HG03139 (cell line): Measurements from ENCODE around the gene SGF29.
"Not testable (repeated sequence)": the region's sequence is repeated elsewhere in the genome, so short reads cannot be mapped to it uniquely, and the experiment has no call there.

Experiments
- ATAC-seq: cut with Tn5 transposase; IDR thresholded peaks from one replicate; pipeline ENCODE4 v1.9.1; 2021; ENCODE audit not compliant: unreplicated experiment

SGF29 gene

DNA sequence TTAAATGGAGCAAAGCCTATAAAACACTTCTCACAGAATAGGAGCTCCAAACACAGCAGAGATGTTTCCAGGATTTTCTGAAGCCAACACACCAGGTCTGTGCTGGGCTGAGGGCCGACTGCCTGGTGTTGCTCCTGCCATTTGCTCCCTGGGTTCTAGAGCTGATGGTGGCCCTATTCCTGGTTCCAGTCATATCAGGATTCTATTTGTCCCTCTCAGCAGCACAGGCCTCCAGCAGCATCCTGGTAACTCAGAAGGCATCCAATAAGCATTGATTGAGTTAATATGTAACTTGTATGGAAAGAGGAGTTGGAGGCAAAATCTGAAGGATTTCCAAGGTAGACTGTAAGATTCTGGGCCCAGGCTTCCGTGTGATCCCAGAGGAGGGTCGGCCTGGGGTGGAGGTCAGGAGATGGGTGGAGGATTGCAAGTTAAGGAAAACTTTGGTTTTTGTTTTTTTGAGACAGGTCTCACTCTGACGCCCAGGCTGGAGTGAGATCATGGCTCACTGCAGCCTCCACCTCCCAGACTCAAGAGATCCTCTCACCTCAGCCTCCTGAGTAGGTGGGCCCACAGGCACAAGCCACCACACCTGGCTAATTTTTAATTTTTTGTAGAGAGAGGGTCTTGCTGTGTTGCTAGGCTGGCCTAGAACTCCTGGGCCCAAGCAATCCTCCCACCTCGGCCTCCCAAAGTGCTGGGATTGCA is 20.6 kb upstream of the SGF29 start:
- ATAC-seq, result no peak

DNA sequence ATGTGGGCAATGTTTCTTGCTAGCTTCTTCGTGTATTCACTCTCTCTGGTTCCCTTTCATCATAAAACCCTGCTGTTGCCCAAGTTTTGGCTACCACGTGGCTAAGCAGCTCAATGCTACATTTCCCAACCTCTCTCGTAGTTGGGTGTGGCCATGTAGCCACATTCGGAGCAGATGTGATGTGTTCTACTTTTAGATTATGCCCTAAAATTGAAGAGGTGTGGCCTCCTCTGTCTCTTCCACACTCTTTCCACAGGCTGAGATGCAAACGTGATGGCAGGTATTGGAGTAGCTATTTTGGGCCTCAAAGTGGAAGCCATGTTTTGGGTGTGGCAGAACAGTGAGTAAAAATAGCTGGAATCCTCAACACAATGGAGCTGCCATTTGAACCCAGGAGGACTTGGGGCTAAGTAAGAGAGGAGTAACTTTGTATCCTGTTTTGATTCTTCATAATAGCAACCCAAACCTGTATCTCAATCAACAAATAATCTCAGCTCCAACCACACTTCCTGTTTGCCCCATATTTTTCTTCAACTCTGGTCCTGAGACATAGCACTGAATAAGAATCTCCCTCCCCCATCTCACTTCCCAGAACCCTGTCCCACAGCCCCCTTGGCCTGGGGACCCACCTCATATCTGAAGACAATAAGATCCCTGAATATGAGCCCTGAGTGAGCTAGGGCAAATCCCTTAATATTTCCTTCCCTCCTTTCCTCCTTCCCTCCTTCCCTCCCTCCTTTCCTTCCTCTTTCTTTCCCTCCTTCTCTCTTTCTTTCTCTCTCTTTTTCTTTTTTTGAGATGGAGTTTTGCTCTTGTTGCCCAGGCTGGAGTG is 19.0 kb upstream of the SGF29 start:
- no peak for ATAC-seq

DNA sequence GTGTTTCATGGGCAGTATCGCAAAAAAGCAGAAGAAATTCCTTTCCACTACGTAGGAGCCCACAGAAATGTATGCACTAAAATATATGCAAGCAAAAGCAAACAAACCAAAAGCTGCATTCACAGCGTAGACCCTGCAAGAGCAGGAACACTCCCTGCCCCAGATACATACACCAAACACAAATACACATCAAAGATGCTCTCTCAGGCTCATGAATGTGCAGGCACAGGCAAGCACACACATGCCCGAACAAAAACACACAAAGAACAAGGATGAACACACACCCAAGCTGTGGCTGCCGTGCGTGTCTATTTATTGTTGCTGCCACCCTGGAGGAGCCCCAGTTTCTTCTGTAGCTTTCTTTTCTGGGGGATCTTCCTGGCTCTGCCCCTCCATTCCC is 16.6 kb upstream of the SGF29 start:
- ATAC-seq, result no peak

DNA sequence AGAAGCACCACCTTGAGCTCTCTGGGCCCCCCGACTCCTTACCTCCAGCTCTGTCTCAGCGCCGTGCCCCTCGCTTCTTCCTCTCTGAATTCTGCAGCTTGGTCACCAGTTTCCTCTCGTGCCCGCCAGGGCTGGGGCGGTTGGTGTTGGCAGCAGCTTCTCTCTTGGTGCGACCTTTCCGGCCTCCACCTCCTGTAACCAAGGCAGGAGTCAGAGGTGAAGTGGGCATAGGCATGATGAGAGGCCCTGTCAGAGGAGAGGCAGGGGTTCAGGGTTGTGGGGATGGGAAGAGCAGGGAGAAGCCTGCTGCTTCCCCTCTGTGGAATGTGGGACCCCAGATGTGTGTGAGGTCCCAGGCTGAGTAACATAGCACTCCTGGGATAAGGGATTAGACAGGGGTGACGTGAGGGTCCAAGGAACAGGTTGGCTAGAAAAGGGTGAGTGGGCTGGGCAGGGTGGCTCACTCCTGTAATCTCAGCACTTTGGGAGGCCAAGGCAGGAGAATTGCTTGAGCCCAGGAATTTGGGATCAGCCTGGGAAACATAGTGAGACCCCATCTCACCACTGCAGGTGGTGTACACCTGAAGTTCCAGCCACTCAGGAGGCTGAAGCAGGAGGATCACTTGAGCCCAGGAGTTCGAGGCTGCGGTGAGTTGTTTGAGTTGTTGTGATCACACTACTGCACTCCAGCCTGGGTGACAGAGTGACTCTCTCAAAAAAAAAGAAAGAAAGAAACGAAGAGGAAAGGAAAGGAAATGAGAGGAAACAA is 15.6 kb upstream of the SGF29 start:
- no peak for ATAC-seq

DNA sequence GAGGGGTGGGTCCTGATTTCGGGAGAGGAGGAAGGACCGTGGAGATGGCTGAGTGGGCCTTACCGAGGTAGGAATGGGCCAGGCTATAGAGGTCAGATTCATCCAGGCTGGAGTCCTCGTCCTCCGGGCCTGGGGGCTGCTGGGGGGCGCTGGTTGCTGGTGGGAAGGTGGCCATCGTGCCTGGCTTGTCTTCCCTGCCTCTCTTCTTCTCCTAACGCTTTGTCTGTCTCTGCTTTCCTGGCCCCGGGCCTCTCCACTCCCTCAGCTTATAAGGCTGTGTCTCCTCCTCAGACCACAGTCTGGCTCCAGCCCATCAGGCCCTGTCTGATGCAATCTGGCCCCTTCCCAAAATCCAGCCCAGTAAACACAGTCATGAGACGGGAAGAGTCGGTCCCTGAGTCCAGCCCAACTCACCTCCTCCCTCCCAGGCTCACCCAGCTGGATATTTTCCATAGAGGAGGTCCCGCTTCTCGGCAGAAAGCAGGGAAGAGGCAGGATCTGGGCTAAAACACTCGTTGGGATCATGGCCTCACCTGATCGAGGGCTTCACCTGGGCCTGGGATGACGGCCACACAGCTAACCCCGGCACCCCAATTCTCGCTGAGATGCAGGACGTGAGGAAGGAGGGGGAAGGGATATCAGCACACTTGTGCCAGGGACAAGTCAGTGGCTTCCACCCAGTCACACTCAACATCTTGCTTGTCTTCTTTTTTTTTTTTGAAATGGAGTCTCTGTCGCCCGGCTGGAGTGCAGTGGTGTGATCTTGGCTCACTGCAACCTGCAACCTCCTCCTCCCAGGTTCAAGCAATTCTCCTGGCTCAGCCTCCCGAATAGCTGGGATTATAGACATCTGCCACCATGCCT is 14.8 kb upstream of the SGF29 start, which contains the start of gene NUPR1:
TSS of gene NUPR1 (minus strand) at position 242 of the 864 bp plus-strand sequence. CDS start at position 175, 67 bp downstream.
- no peak for ATAC-seq

DNA sequence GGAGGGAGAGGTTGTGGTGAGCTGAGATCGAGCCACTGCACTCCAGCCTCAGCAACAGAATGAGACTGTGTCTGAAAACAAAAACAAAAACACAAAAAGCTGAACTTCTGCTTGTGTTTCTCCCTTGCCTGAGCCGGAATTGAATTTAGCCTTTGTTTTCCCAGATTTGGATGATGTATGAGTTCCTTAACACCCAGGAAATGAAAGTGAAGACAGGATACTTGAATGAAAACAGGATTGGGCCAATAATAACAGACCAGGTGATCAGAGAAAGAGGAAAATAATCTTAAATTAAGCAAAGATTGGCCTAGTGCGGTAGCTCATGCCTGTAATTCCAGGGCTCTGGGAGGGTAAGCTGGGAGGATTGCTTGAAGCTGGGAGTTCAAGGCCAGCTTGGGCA is 13.4 kb upstream of the SGF29 start:
- no peak for ATAC-seq

DNA sequence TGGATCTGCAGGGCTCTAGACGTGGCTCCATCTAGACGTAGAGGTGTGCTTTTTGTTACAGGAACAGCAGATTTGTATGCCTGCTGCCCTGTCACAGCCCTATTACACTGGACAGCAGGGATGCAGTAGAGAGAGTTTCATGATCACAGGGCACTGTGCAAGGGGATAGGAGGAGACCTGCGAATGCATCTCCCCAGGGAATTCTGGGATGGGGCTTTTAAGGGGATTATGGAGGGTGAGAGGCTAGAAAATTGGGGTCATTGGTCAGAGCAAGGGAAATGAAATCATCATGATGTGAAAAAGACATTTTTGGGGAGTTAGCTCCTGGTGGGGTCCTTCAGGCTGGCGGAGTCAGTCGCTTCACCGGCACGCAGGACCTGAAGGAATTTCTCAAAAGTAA is 11.1 kb upstream of the SGF29 start:
- ATAC-seq, result no peak

DNA sequence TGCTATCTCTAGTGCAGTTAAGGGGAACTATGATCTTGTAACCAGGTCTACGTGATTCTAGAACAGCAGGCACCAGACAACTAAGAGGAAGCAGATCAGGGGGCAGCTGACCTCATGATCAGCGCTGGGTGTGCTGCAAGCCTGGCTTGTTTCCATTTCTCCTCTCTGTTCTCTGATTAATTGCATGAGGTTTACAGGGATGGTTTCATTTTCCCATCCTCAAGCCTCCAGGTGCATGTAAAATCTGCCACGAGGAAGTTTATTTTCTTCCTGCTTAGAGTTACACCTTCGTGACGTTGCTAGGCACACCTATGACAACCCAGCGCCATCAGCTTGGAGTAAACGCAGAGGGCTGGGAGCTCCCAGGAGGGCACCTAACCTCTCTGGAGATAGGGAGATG is 10.6 kb upstream of the SGF29 start:
- ATAC-seq, result no peak

DNA sequence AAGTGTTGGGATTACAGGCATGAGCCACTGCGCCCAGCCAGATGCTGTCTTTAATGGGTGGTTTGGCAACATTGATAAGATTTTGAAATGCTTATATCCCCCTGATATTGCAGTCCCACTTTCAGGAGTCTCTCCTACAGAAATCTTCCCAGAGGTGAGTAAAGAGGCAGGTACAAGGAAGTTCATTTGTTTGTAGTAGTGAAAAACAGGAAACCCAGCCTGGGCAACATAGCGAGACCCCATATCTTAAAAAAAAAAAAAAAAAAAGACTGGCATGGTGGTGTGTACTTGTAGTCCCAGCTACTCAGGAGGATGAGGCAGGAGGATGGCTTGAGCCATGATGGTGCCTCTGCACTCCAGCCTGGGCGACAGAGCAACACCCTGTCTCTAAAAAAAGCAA is 8.7 kb upstream of the SGF29 start:
- no peak for ATAC-seq

DNA sequence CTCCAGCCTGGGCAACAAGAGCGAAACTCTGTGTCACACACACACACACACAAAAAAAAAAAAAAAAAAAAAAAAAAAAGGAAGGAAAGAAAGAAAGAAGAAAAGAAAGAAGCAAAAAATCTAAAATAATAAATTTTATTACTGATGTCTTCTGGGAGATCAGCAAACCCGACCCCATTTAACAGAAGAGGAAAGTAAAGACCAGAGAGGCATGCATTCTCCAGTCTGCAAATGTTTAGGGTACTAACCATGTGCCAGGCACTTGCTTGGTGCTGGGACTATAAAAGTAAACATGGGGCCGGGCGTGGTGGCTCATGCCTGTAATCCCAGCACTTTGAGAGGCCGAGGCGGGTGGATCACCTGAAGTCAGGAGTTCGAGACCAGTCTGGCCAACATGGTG is 7.8 kb upstream of the SGF29 start:
- not testable (repeated sequence) for ATAC-seq

DNA sequence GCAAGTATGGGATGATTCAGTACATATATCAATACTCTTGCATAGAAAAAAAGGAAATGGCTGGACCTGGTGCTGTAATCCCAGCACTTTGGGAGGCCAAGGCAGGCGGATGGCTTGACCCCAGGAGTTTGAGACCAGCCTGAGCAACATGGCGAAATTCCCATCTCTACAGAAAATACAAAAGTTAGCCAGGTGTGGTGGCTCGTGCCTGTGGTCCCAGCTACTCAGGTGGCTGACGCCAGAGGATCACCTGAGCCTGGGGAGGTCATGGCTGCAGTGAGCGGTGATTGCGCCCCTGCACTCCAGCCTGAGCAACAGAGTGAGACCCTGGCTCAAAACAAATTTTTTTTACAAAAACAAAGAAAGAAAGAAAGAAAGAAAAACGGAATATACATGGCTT is 7.1 kb upstream of the SGF29 start:
- ATAC-seq, result no peak

DNA sequence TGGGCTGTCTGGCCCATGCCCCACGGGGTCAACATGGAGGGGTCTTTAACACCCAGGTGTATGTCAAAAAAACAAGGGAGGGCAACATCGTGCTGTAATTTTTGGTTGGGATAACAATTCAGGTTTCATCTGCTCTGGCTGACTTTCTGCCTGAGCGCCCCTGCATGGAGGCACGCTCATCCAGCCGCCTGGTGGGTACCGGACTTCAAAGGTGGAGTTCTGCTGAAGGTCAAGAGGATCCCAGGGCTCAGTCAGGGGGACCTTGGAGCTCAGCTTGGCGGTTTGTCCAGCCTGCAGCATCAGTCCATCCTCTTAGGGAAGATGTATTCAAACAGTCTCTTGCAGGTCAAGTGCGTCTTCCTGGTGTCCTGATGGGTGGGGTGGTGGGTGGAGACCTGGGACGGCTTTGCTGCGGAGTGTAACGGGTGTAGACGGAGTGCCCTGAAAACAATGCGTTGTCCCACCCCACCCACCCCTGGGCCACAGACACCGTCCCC is 5.4 kb upstream of the SGF29 start:
- ATAC-seq, result no peak

DNA sequence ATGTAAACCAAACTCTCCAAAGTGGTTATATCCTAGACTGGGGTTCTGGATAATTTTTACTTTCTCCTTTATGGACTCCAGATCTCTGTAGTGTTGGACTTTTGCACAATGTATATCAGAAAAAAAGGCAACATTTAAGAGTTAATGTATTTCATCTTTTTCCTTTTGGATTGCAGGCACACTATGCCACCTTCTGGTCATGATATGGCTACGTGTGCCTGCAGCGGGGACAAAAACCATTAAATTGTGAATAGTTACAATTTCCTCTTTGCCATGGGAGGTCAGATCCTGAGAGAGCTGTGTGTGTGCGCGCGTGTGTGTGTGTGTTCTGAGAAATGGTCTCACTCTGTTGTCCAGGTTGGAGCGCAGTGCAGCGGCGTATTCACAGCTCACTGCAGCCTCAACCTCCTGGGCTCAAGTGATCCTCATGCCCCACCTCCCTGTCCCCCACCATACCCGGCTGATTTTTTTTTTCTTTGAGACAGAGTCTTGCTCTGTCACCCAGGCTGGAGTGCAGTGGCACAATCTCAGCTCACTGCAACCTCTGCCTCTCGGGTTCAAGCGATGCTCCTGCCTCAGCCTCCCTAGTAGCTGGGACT is 4.3 kb upstream of the SGF29 start:
- no peak for ATAC-seq

DNA sequence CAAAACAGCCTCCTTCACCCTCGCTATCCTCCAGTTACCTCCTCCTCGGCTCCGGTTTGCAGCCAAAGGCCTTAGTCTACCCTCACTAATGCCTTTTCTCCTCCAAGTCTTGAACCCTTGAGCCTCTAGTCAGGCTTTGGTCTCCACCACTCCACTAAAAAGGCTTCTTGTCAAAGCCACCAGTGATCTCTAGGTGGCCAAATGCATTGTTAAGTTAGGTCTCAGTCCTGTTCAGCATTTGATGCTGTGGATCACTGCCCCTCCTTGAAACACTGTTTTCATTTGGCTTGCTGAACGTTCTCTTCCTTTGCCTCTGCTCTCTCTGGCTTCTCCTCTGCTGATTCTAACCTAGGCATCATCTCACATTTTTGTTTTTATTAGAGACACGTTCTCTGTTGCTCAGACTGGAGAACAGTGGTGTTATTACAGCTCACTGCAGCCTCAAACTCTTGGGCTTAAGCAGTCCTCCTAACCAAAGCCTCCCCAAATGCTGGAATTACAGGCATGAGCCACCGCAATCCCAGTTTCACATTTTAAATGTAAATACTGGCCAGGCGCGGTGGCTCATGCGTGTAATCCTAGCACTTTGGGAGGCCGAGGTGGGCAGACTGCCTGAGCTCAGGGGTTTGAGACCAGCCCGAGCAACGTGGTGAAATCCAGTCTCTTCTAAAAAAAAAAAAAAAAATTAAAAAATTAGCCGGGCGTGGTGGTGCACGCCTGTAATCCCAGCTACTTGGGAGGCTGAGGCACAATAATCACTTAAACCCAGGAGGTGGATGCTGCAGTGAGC is 1.1 kb downstream of the SGF29 start:
- ATAC-seq, result no peak

DNA sequence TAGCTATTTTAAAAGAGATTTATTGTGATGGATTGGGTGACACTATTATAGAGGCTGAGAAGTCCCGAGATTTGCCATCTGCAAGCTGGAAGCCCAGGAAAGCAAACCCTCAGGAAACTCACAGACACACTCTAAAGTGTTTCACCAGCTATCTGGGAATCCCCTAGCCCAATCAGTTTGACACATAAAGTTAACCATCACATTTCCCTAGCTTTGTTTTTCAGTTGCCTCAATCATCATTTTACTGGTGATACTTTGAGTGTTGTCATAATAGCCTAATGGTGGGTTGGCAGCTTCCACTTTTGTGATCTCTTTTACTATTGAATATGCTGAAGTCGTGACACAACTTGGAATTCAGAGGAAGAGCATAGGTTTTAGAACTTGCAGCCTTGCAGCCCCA is 1.8 kb downstream of the SGF29 start:
- no peak for ATAC-seq

DNA sequence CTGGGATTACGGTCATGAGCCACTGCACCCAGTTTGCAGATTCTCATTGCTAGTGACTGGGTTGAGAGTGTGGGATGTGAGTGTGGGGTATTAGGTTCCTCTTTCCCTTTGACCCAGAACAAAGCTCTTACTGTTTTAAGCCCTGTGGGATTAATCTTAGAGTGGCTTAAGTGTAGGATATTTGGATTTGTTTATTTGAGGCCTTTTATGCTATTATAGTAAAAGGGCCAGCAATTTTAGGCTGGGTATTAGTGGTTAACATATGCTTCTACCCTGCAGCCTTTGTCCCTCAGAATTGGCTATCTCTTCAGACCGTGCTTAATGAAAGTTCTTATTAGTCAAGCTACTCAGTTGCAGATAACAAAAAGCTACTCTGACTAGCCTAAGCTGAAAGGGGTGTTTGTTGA is 3.2 kb downstream of the SGF29 start:
- no peak for ATAC-seq

DNA sequence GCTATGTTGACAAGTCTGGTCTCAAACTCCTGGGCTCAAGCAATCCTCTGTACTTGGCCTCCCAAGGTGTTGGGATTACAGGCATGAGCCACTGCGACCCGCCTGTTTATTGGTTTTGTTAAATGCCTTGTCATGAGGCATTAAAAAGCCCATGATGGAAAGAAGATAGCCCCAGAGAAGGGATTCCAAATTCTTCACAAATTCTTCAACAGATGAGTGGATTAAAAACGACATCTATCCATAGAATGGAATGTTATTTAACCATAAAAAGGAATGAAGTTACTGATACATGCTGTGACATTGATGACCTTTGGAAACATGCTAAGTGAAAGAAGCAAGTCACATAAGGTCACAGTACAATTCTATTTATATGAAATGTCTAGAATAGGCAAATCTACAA is 4.7 kb downstream of the SGF29 start:
- no peak for ATAC-seq

DNA sequence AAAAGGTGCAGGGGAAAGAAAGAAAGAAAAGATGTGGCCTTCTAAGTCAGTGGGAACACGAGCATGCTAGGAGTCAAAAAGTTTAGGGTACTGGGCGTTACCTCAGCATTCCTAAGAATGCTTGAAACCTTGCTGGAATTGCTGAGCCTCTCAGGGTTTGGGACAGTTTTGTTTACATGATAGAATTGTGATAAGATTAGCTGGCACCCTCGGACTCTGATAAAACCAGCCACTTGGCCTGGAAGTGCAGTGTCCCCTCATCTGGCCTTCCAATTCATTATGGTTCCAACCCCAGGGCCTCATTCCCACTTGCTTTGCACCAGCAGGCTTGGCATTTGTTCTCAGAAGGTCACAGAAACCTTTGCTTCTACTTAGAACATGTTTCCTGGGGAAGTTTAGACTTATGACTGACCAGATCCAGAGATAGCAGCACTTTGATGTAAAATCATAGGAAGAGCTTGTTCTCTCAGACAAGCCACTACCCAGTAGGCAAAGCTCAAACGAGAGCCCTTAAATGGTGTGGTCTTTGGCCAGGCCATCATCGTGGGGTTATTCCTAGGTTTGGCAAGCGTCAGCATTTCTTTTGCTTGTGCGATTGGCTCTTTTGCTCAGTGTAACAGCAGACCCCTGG is 8.0 kb downstream of the SGF29 start:
- no peak for ATAC-seq

DNA sequence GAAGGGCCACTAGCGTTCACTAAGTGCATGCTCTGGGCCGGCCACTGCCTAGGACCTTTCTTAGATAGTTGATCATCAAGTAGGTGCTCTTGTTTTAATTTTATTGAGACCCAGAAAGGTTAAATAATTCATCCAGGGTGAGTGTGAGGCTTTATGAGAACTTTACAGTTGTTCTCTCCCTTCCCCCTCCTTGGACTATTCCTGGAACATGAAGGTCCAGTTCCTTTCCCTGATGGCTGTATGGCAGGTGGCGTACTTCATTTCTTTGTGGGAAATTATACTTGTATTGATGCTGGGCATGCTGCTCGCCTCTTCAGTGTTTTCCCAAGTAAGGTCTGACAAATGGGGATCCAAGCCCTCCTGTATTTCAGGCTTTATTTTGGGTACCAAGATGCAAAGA is 8.5 kb downstream of the SGF29 start:
- ATAC-seq, result no peak
